Stomach (tissue), 4 donors: ENCODE measurements around the gene MAPK4.

ENCODE experiments used
- EP300 ChIP-seq: sonication (generic); formaldehyde crosslinking; IDR thresholded peaks from one replicate; pipeline ENCODE4 v1.6.1; 2017; ENCODE audit warnings: antibody characterized with exemption
- POLR2A ChIP-seq, 4 donors: fragments of 450-650 bp; IDR thresholded peaks; one replicate each; pipeline ENCODE4 v1.6.1; 2016; ENCODE audit warnings: antibody characterized with exemption in 4 of 4, control low read depth in 2 of 4, mild to moderate bottlenecking in 1 of 4, moderate library complexity in 1 of 4
- TF ChIP-seq, protein P1 (sequence below), 7 experiments: fragments of 450-650 bp in 4 of 7; fragments of 200-600 bp in 3 of 7; sonication (generic) in 3 of 7; IDR thresholded peaks; one replicate each; pipeline ENCODE4 v1.5.1; 2016 to 2019; ENCODE audit warnings: antibody characterized with exemption in 7 of 7, control low read depth in 2 of 7, mild to moderate bottlenecking in 1 of 7

DNA sequence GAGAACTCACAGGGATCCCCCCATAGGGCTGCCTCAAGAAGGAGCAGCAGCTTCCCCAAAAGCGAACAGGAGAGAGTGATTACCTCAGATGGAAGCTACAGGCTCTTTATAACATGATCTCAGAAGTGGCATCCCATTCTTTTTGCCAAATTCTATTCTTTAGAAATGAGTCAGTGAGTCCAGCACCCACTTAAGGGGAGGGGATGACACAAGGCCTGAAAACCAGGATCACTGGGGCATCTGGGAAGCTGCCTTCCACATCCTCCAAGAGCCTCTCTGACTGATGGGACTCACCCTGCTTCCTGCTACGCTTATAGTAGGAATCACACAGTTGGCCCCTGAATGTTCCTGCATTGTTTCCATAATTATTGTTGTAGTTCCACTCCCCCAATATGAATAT is 96.5 kb downstream of the MAPK4 start:
- TF ChIP-seq, protein P1, sequence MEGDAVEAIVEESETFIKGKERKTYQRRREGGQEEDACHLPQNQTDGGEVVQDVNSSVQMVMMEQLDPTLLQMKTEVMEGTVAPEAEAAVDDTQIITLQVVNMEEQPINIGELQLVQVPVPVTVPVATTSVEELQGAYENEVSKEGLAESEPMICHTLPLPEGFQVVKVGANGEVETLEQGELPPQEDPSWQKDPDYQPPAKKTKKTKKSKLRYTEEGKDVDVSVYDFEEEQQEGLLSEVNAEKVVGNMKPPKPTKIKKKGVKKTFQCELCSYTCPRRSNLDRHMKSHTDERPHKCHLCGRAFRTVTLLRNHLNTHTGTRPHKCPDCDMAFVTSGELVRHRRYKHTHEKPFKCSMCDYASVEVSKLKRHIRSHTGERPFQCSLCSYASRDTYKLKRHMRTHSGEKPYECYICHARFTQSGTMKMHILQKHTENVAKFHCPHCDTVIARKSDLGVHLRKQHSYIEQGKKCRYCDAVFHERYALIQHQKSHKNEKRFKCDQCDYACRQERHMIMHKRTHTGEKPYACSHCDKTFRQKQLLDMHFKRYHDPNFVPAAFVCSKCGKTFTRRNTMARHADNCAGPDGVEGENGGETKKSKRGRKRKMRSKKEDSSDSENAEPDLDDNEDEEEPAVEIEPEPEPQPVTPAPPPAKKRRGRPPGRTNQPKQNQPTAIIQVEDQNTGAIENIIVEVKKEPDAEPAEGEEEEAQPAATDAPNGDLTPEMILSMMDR (IDR thresholded peaks at IDR 0.05) = no peak
- TF ChIP-seq EP300 (no peak), POLR2A (IDR thresholded peaks at IDR 0.05) (no peak)
